AG09309 (cell line): Measurements from ENCODE around the gene WDR36.
"Not testable (repeated sequence)": the region's sequence is repeated elsewhere in the genome, so short reads cannot be mapped to it uniquely, and the experiment has no call there.

Source experiments
- DNase-seq: peaks from one replicate; pipeline ENCODE4 v3.0.0-alpha.2; 2010; ENCODE audit warnings: low read depth
- H3K4me3 ChIP-seq: 2 replicates; pipeline ENCODE4 v1.5.1; 2011; ENCODE audit warnings: mild to moderate bottlenecking, low read depth, low read length, moderate library complexity; ENCODE audit not compliant: control insufficient read depth
- CTCF ChIP-seq: IDR thresholded peaks from 2 replicates; pipeline ENCODE4 v1.5.1; 2011; ENCODE audit warnings: mild to moderate bottlenecking, low read depth, low read length, inconsistent platforms; ENCODE audit not compliant: insufficient read depth, control insufficient read depth; ENCODE audit errors: missing control alignments

Gene WDR36

GRCh38 chr5:111138096-111138495 lies 45.9 kb downstream of the WDR36 start:
- TF ChIP-seq CTCF, result no peak
- DNase-seq, result no peak
- H3K4me3 ChIP-seq, result no peak overlapping the region

GRCh38 chr5:111141471-111141870 lies 49.3 kb downstream of the WDR36 start:
- DNase-seq, H3K4me3 ChIP-seq: not testable (repeated sequence)

- TF ChIP-seq CTCF, result no peak
- H3K4me3 ChIP-seq, result no peak overlapping the region
- no peak for DNase-seq
Measured at GRCh38 chr5:111142932-111143331, 50.8 kb downstream of the WDR36 start.

- no peak overlapping the region for H3K4me3 ChIP-seq
- peak; percentile 86 for DNase-seq
- TF ChIP-seq CTCF, result no peak
Measured at GRCh38 chr5:111143910-111144309, 51.8 kb downstream of the WDR36 start.

- DNase-seq, result no peak
- no peak for TF ChIP-seq CTCF
Measured at GRCh38 chr5:111144352-111144930, 52.3 kb downstream of the WDR36 start.

GRCh38 chr5:111146053-111146452 lies 53.9 kb downstream of the WDR36 start:
- DNase-seq, result no peak
- H3K4me3 ChIP-seq, result no peak overlapping the region
- no peak for TF ChIP-seq CTCF

More at GRCh38 chr5:111144352-111144930, 52.3 kb downstream of the WDR36 start:
- no peak overlapping the region for H3K4me3 ChIP-seq

GRCh38 chr5:111147502-111147901 lies 55.4 kb downstream of the WDR36 start:
- H3K4me3 ChIP-seq, result no peak overlapping the region
- no peak for DNase-seq
- TF ChIP-seq CTCF, result no peak
